ENCODE results near the gene ABLIM3. TPM values are rescaled to one million over a fixed set of nuclear protein-coding genes. Genes with fewer than 3 reads are reported as not detected.

The ABLIM3 gene
- total and polyA plus RNA-seq, 9 of the 15 experiments (the other 6 are each of a cell fraction or from before 2014, with no cell fraction given): 0.03 to 0.38 (median 0.11) TPM

DNA sequence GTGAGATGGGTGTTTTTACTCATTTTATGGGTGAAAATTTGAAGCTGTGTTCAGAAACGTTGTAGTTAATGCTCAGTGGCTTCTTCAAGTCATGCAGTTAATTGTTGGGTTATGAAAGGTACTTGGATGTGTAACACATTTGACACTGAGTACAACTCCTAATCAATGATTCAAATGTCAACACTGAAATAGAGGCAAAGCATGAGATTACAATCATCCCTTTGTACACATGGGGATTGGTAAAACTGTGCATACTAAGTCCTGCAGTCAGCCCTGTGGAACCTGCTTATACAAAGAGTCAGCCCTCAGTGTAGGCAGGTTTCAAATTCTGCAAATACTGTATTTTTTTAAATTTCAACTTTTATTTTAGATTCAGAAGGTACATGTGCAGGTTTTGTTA, 3.3 kb downstream of the ABLIM3 start:
- DNase-seq (ENCODE audit: extremely low read depth in 1 of 4, low spot score in 3 of 4) (no peak), FAIRE-seq (no peak), ATAC-seq (no peak)
- Histone ChIP-seq H3K27ac (ENCODE audit: extremely low read depth, low read depth, low read length) (no peak overlapping the region), H3K4me2 (ENCODE audit: insufficient read depth, low read length) (no peak overlapping the region), H3K4me3 (no peak overlapping the region), H3K9ac (ENCODE audit: insufficient read depth in 1 of 2, low read depth in 2 of 2, low read length in 2 of 2) (no peak overlapping the region), H2AFZ (ENCODE audit: low read depth, low read length) (no peak overlapping the region), H3K27me3 (ENCODE audit: control insufficient read depth in 2 of 2, insufficient read depth in 2 of 2, low read length in 2 of 2) (peaks cover 2 to 22% of the 10 kb centered on the region in 2 experiments; a peak in 2 of 5 replicates), H4K20me1 (replicated peaks; ENCODE audit: control insufficient read depth, insufficient read depth, low read length) (no peaks in the 10 kb centered on the region), H3K9me1 (ENCODE audit: control insufficient read depth, insufficient read depth, low read length) (no peaks in the 10 kb centered on the region), H3K4me1 (replicated peaks in 1 of 2; ENCODE audit: control insufficient read depth in 2 of 2, insufficient read depth in 2 of 2, low read length in 2 of 2) (peaks cover 0 to 11% of the 10 kb centered on the region in 2 experiments; a peak in 2 of 5 replicates), H3K79me2 (ENCODE audit: control insufficient read depth, insufficient read depth, low read length) (no peaks in the 10 kb centered on the region), H3K9me3 (replicated peaks; ENCODE audit: control insufficient read depth, insufficient read depth, low read depth, low read length) (no peaks in the 10 kb centered on the region), H3K36me3 (ENCODE audit: control insufficient read depth, insufficient read depth, low read length) (no peaks in the 10 kb centered on the region)
- no TSS peak for BruUV-seq (replicated peaks)
- ChIA-PET POLR2A (interaction anchor here (0.9 kb wide), 1 partner anchor 8 kb away, joined by 3 read pairs; no protein-coding TSS in a partner anchor), CTCF (ENCODE audit: low intra/inter-chr PET ratio) (interaction anchor here (0.8 kb wide), 1 partner anchor 85 kb away, joined by 3 read pairs; no protein-coding TSS in a partner anchor)
- intact Hi-C loops (cut with micrococcal nuclease): loop anchor here (5.0 kb wide), 2 partner anchors 228 to 418 kb away; no protein-coding TSS in a partner anchor
- 0% methylated on average over 1 of the region's 1 CpG for WGBS (ENCODE audit: insufficient coverage, low coverage, missing lambda C conversion rate)
- in situ Hi-C loops (cut with MboI): loop anchor here (25.0 kb wide), 1 partner anchor 418 kb away; the partner anchor contains the start of gene CSNK1A1
- no peak for TF ChIP-seq CHD4 (IDR thresholded peaks at IDR 0.05; ENCODE audit: insufficient read depth, insufficient replicate concordance, low read depth, low read length, poor library complexity, severe bottlenecking)
- no peak for TF ChIP-seq HMBOX1 (IDR thresholded peaks at IDR 0.05)
- no peak for TF ChIP-seq FOXA1 (IDR thresholded peaks at IDR 0.05; ENCODE audit: borderline replicate concordance)
- TF ChIP-seq HIVEP1 (CRISPR knock-in tag; IDR thresholded peaks at IDR 0.05): no peak
- TF ChIP-seq, protein P1, sequence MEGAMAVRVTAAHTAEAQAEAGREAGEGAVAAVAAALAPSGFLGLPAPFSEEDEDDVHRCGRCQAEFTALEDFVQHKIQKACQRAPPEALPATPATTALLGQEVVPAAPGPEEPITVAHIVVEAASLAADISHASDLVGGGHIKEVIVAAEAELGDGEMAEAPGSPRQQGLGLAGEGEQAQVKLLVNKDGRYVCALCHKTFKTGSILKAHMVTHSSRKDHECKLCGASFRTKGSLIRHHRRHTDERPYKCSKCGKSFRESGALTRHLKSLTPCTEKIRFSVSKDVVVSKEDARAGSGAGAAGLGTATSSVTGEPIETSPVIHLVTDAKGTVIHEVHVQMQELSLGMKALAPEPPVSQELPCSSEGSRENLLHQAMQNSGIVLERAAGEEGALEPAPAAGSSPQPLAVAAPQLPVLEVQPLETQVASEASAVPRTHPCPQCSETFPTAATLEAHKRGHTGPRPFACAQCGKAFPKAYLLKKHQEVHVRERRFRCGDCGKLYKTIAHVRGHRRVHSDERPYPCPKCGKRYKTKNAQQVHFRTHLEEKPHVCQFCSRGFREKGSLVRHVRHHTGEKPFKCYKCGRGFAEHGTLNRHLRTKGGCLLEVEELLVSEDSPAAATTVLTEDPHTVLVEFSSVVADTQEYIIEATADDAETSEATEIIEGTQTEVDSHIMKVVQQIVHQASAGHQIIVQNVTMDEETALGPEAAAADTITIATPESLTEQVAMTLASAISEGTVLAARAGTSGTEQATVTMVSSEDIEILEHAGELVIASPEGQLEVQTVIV (CRISPR knock-in tag; IDR thresholded peaks at IDR 0.05; ENCODE audit: borderline replicate concordance): no peak
- TF ChIP-seq, protein P2, sequence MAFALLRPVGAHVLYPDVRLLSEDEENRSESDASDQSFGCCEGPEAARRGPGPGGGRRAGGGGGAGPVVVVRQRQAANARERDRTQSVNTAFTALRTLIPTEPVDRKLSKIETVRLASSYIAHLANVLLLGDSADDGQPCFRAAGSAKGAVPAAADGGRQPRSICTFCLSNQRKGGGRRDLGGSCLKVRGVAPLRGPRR (CRISPR knock-in tag; IDR thresholded peaks at IDR 0.05): no peak
- no peak for TF ChIP-seq RERE (CRISPR knock-in tag; IDR thresholded peaks at IDR 0.05; ENCODE audit: borderline replicate concordance)
- no peak for TF ChIP-seq ZNF224 (CRISPR knock-in tag; IDR thresholded peaks at IDR 0.05)
- no peak for TF ChIP-seq OTX1 (CRISPR knock-in tag; IDR thresholded peaks at IDR 0.05)
- TF ChIP-seq YY1 (IDR thresholded peaks at IDR 0.05; ENCODE audit: borderline replicate concordance in 1 of 3, control insufficient read depth in 1 of 3, extremely low read depth in 1 of 3, insufficient read depth in 3 of 3, insufficient read length in 1 of 3, insufficient replicate concordance in 2 of 3, low read depth in 1 of 3, low read length in 2 of 3): no peak
- no peak for TF ChIP-seq HNRNPH1 (optimal IDR thresholded peaks at IDR 0.05; ENCODE audit: low read depth, low read length)
- no peak for TF ChIP-seq SREBF2 (CRISPR knock-in tag; IDR thresholded peaks at IDR 0.05)

All from K562 (cell line).